GM23338 (cell line): ENCODE measurements around the gene ZBTB20.

Experiments used
- CREB1 ChIP-seq: fragments of 250-450 bp; sonication (Bioruptor Pico); IDR thresholded peaks from 2 replicates; pipeline ENCODE4 v1.5.0; 2020; ENCODE audit warnings: low read depth, mild to moderate bottlenecking, moderate library complexity
- CTCF ChIP-seq, 2 experiments: fragments of 200-600 bp in 1 of 2; sonication (generic) in 1 of 2; conservative IDR thresholded peaks; 2 replicates each; pipeline versions ENCODE4 v1.5.1 to v1.6.1; 2016 to 2017; ENCODE audit warnings: antibody characterized with exemption in 2 of 2, low read depth in 2 of 2, mild to moderate bottlenecking in 2 of 2, moderate library complexity in 1 of 2
- EZH2 ChIP-seq: fragments of 200-600 bp; sonication (generic); IDR thresholded peaks from one replicate; pipeline ENCODE4 v1.8.0; 2017; ENCODE audit warnings: antibody characterized with exemption, mild to moderate bottlenecking, low read depth; ENCODE audit not compliant: unreplicated experiment
- EZH2phosphoT487 ChIP-seq: fragments of 200-600 bp; sonication (generic); IDR thresholded peaks from one replicate; pipeline ENCODE4 v1.8.1; 2018; ENCODE audit warnings: antibody characterized with exemption; ENCODE audit not compliant: unreplicated experiment
- NANOG ChIP-seq: IDR thresholded peaks from 2 replicates; pipeline ENCODE4 v1.6.1; 2016; ENCODE audit warnings: antibody characterized with exemption, borderline replicate concordance
- POLR2AphosphoS5 ChIP-seq: IDR thresholded peaks from 2 replicates; pipeline ENCODE4 v1.6.1; 2016; ENCODE audit warnings: antibody characterized with exemption, low read depth
- ZNF114 ChIP-seq: fragments of 250-450 bp; sonication (Bioruptor Pico); IDR thresholded peaks from 2 replicates; pipeline ENCODE4 v1.5.0; 2020; ENCODE audit warnings: mild to moderate bottlenecking, moderate library complexity
- TF ChIP-seq, protein P1 (sequence below): IDR thresholded peaks from one replicate; pipeline ENCODE4 v1.6.1; 2018; ENCODE audit warnings: antibody characterized with exemption; ENCODE audit not compliant: unreplicated experiment

DNA sequence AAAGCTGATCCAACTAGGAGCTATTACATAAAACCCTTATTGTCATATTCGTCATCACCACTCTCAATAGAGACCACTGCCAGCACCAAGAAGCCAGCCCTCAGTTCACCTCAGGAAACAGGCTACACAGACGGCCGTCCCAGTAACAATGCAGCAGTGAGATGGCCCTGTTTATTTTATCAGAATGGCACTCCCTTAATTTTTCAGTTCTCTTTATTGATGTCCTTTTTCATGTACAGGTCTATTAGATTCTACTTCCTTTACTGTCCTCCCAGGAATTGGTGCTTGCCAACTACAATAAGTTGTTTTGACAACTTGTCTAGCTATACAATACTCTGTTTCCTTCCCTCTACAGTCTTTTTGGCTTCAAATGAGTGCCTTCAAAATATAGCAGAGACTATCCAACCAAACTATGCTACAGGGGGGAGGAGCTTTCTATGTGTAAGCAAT lies 272.5 kb downstream of the ZBTB20 start:
- TF ChIP-seq CTCF (conservative IDR thresholded peaks at IDR 0.05; ENCODE audit: low read depth in 2 of 2), result no peak
- TF ChIP-seq POLR2AphosphoS5, result no peak
- no peak for TF ChIP-seq CREB1 (CRISPR knock-in tag)
- no peak for TF ChIP-seq ZNF114 (CRISPR knock-in tag)
- no peak for TF ChIP-seq EZH2
- TF ChIP-seq NANOG, result no peak
- no peak for TF ChIP-seq EZH2phosphoT487
- TF ChIP-seq, protein P1, sequence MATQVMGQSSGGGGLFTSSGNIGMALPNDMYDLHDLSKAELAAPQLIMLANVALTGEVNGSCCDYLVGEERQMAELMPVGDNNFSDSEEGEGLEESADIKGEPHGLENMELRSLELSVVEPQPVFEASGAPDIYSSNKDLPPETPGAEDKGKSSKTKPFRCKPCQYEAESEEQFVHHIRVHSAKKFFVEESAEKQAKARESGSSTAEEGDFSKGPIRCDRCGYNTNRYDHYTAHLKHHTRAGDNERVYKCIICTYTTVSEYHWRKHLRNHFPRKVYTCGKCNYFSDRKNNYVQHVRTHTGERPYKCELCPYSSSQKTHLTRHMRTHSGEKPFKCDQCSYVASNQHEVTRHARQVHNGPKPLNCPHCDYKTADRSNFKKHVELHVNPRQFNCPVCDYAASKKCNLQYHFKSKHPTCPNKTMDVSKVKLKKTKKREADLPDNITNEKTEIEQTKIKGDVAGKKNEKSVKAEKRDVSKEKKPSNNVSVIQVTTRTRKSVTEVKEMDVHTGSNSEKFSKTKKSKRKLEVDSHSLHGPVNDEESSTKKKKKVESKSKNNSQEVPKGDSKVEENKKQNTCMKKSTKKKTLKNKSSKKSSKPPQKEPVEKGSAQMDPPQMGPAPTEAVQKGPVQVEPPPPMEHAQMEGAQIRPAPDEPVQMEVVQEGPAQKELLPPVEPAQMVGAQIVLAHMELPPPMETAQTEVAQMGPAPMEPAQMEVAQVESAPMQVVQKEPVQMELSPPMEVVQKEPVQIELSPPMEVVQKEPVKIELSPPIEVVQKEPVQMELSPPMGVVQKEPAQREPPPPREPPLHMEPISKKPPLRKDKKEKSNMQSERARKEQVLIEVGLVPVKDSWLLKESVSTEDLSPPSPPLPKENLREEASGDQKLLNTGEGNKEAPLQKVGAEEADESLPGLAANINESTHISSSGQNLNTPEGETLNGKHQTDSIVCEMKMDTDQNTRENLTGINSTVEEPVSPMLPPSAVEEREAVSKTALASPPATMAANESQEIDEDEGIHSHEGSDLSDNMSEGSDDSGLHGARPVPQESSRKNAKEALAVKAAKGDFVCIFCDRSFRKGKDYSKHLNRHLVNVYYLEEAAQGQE, result no peak
